HFF-Myc (cell line): ENCODE results near the gene ZGLP1.
A peak's percentile ranks its signal among the peaks of the same experiment; 100 is the strongest.

Experiments
- DNase-seq: peaks from one replicate; pipeline ENCODE4 v3.0.0-alpha.2; 2011; ENCODE audit warnings: low read depth; ENCODE audit errors: extremely low read depth
- H3K4me3 ChIP-seq: replicated peaks from 2 replicates; pipeline ENCODE4 v1.5.1; 2011; ENCODE audit warnings: low read depth, mild to moderate bottlenecking, control low read depth, low read length
- TF ChIP-seq, protein P1 (sequence below): IDR thresholded peaks from 2 replicates; pipeline ENCODE4 v1.5.1; 2012; ENCODE audit warnings: mild to moderate bottlenecking, low read depth, low read length, control low read depth; ENCODE audit errors: missing control alignments

ZGLP1 gene

DNA sequence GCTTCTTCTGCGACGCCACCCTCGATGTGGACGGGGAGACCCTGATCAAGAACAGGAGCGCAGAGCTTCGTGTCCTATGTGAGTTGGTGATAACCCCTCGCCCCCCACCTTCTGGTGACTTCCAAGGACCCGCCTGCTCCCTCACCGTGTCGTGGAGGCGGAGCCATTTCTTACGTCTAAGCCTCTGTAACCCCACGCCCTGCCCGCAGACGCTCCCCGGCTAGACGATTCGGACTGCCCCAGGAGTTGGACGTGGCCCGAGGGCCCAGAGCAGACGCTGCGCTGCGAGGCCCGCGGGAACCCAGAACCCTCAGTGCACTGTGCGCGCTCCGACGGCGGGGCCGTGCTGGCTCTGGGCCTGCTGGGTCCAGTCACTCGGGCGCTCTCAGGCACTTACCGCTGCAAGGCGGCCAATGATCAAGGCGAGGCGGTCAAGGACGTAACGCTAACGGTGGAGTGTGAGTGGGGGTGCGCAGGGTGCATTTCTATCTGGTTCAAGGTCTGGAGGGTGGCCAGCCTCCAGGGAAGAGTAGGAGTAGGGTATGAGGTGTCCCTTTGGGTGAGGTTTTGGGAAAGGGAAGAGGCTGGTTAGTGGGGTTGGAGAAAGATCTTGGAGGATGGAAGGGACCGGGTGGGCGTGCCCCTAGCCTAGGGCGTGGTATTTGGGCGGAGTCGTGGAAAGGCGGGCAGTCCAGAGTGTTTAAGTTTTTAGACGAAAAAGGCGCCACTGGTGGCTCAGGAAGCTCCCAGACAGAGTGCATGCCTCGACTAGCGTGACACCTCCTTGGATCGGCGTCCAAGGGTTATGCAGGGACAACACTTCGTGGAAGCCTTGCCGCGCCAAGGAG lies 16.6 kb downstream of the ZGLP1 start:
- TF ChIP-seq, protein P1, sequence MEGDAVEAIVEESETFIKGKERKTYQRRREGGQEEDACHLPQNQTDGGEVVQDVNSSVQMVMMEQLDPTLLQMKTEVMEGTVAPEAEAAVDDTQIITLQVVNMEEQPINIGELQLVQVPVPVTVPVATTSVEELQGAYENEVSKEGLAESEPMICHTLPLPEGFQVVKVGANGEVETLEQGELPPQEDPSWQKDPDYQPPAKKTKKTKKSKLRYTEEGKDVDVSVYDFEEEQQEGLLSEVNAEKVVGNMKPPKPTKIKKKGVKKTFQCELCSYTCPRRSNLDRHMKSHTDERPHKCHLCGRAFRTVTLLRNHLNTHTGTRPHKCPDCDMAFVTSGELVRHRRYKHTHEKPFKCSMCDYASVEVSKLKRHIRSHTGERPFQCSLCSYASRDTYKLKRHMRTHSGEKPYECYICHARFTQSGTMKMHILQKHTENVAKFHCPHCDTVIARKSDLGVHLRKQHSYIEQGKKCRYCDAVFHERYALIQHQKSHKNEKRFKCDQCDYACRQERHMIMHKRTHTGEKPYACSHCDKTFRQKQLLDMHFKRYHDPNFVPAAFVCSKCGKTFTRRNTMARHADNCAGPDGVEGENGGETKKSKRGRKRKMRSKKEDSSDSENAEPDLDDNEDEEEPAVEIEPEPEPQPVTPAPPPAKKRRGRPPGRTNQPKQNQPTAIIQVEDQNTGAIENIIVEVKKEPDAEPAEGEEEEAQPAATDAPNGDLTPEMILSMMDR = no peak

DNA sequence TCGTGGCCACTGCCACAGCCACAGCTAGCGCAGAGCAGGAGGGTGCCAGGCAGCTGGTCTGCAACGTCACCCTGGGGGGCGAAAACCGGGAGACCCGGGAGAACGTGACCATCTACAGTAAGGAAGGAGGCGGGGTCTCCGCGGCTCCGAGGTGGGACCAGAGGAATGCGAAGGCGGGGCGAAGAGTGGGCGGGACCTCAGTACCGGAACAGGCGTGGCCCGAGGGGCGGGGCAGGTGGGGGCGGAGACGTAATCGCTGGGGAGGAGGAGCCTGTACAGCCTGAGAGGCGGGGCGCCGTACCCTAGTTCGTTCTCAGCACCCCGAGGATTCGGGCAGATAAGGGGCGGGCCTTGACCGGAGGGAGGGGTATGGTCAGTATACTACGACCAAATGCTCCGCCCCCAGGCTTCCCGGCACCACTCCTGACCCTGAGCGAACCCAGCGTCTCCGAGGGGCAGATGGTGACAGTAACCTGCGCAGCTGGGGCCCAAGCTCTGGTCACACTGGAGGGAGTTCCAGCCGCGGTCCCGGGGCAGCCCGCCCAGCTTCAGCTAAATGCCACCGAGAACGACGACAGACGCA lies 17.3 kb downstream of the ZGLP1 start:
- peak overlapping the region; percentile 49 for H3K4me3 ChIP-seq
- peak; percentile 56 for DNase-seq
- TF ChIP-seq, protein P1 = no peak

More for the DNA sequence above, 16.6 kb downstream of the ZGLP1 start:
- no peak for DNase-seq
- H3K4me3 ChIP-seq = 0 out of 2 replicates have a peak overlapping the region, but pooled peaks have one; percentile 7

DNA sequence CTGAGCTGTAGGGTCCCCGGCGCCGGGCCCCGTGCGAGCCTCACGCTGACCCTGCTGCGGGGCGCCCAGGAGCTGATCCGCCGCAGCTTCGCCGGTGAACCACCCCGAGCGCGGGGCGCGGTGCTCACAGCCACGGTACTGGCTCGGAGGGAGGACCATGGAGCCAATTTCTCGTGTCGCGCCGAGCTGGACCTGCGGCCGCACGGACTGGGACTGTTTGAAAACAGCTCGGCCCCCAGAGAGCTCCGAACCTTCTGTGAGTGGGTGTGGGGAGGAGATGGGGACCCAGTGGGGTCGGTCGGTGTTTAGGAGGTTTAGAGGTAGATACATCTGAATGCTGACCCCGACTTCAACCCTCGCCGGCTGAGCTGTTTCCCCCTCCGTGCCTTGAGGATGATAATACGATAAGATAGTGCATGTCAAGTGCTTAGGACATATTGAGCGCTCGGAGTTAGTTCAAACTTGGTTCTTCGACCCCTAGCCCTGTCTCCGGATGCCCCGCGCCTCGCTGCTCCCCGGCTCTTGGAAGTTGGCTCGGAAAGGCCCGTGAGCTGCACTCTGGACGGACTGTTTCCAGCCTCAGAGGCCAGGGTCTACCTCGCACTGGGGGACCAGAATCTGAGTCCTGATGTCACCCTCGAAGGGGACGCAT lies 17.9 kb downstream of the ZGLP1 start:
- H3K4me3 ChIP-seq = peak overlapping the region; percentile 49
- DNase-seq = no peak
- TF ChIP-seq, protein P1 = no peak

DNA sequence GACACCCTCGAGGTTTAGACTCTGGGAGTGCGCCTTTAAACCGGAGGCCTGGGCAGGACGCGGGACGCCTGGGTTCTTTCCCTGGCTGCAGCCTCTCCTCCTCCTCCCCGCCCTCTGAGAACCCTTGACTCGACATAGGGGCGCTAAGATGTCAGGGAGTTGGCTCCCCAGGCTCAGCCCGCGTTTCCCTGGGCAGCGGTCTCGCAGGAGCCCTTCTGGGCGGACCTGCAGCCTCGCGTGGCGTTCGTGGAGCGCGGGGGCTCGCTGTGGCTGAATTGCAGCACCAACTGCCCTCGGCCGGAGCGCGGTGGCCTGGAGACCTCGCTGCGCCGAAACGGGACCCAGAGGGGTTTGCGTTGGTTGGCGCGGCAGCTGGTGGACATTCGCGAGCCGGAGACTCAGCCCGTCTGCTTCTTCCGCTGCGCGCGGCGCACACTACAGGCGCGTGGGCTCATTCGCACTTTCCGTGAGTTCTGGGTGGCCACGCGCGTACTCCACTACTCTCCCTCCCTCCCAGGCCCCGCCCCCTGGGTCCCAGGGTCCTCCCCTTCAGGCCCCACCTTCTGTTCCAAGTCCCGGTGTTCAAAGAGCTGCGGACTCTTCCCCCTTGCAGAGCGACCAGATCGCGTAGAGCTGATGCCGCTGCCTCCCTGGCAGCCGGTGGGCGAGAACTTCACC lies 18.6 kb downstream of the ZGLP1 start:
- TF ChIP-seq, protein P1 = no peak
- no peak for DNase-seq
- peak overlapping the region; percentile 49 for H3K4me3 ChIP-seq

DNA sequence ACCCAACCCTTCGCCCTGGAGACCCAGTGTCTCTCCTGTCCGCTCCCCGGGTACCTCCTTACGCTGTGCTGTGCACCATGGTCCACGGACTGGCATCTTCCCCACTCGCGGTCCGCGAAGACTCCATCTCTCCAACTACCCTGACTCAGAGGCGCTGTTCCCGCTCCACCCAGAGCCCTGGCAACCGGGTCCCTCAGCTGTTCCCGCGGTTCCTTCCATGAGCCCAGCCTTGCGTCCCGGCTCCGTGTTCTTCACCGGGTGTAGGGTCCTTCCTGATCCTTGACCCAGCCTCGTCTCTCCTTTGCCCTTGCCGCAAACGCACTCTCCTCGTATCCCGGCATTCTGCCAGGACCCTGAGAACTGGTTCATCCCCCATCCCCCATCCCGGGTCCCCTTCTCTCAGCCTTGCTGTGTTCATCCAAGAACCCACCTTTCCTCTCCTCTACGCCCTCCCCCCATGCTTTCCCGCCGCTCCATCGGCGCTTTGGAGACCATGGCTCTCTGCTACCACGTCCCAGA lies 19.2 kb downstream of the ZGLP1 start:
- no peak for DNase-seq
- H3K4me3 ChIP-seq = peak overlapping the region; percentile 49
- TF ChIP-seq, protein P1 = no peak

DNA sequence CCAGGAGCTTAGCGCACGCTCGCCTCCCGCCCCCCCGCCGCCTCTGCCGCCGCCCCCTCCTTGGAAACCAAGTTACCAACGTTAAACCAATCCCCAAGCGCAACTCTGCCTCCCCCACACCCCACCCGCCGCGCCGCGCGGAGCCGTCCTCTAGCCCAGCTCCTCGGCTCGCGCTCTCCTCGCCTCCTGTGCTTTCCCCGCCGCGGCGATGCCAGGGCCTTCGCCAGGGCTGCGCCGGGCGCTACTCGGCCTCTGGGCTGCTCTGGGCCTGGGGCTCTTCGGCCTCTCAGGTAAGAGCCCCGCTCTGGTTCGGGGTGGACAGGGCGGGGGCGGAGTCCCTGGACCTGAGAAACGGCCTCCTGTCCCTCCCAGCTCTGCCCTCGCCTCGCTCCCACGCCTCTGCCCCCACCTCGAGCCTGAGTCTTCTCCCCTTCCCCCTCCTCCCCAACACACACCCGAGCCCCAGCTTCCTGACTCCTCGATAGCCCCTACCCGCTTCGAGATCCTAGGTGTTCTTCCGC lies 19.7 kb downstream of the ZGLP1 start, which contains the start of gene ICAM5:
Gene ICAM5 (plus strand): TSS at position 117 of the 521 bp plus-strand sequence. CDS start 92 bp downstream, at position 209.
- TF ChIP-seq, protein P1 = no peak
- peak within 1 kb of the TSS; percentile 49 for H3K4me3 ChIP-seq
- DNase-seq = no peak
